Activated T-cell treated with anti-CD3 and anti-CD28 coated beads, Interleukin-2, amount 50 U/mL, for 1 hour (primary cell): ENCODE results near the gene TCEANC2.
A peak's percentile ranks its signal among the peaks of the same experiment; 100 is the strongest.
"Not testable (repeated sequence)": the region's sequence is repeated elsewhere in the genome, so short reads cannot be mapped to it uniquely, and the experiment has no call there.

ENCODE experiments used
- DNase-seq: peaks from one replicate; pipeline ENCODE4 v3.0.0-alpha.2; 2020

TCEANC2 gene

DNA sequence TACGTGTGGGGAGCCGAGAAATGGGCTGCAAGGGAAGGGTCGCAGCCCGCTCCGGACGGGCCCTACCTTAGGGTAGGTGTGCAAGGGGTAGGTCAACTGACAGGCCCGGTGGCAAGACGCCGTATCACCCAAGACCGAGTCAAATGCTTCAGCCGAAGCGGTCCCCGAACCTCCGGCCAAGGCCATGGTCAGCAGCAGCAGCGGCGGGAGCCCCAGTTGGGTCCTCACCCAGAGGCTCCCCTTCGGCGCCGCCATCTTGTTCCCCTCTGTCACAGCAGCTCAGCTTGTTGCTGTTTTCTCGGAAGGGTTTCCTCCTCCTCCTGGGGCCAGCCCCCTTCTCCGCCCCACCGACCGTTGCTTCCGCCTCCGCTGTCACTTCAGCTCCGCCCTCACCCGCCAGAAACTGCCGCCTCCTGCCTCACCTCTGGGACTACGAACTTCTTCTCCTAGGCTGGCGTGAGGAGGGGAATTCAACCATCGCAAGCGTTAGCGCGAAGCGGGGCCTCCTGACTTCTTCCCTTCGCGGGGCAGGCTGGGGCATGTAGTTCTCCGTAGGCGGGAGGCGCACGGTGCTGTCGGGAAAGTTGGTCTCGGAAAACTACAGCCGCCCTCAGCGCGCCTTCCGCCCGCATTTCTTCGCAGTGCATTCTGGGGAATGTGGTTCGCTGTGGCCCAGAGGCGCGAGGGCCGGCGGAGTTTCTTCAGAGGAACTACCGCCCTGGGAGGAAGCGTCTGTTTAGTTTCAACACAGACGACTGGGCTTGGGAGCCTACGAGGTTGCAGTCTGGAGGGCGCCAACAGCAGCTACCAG is at the start of gene TCEANC2, which contains the start of gene TMEM59:
Gene TCEANC2 (plus strand): TSS at position 675 of the 811 bp plus-strand sequence. CDS start 815 bp downstream, outside the sequence.
Gene TMEM59 (minus strand): TSS at position 271 of the 811 bp plus-strand sequence. CDS start 16 bp downstream, at position 255.
- DNase-seq: peak; percentile 94

DNA sequence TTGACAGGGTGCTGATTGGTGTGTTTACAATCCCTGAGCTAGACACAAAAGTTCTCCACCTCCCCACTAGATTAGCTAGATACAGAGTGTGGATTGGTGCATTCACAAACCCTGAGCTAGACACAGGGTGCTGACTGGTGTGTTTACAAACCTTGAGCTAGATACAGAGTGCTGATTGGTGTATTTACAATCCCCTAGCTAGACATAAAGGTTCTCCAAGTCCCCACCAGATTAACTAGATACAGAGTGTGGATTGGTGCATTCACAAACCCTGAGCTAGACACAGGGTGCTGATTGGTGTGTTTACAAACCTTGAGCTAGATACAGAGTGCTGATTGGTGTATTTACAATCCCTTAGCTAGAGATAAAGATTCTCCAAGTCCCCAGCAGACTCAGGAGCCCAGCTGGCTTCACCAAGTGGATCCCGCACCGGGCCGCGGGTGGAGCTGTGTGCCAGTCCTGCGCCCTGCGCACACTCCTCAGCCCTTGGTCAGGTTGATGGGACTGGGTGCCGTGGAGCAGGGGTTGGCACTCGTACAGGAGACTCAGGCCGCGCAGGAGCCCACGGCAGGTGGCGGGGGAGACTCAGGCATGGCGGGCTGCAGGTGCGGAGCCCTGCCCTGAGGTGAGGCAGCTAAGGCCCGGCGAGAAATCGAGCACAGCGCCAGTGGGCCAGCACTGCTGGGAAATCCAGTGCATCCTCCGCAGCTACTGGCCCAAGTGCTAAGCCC is 49.5 kb upstream of the TCEANC2 start:
- DNase-seq: not testable (repeated sequence)

DNA sequence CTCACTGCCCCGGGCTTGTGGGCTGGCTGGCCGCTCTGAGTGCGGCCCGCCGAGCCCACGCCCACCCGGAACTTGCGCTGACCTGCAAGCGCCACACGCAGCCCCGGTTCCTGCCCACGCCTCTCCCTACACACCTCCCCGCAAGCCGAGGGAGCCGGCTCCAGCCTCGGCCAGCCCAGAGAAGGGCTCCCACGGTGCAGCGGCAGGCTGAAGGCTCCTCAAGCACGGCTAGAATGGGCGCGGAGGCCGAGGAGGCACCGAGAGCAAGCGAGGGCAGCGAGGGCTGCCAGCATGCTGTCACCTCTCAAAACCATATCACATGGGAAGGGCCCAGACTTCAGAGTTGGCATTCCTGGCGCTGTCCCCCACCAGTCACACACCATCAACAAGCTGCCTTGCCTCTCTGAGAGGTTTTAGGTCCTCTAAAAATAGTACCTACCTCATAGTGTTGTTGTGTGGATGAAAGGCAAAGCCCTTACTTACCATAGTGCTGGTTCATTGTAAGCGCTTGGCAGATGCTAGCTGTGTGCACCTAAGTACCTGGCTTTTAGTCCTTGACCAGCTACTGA is 48.8 kb upstream of the TCEANC2 start:
- no peak for DNase-seq

DNA sequence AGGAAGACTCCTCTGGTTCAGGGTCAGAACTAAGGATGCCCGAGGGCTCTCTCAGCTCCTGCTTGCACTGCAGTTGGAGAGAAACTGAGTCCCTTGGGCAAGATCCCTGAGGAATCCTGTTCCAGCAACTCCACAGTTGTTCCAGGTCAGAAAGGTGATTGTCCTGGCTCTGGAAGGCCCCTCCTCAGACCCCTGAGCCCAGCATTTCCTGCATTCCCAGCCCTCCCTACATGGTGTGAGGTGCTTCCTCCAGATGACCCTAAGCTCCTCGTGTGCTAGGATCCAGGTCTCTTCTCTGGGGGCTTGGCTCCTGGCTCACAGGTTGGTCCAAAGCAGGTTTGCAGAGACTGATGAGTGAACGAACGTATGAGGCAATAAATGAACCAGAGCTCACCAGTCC is 46.9 kb upstream of the TCEANC2 start:
- no peak for DNase-seq

- DNase-seq: no peak
Observed at GRCh38 chr1:54007613-54008012, 45.8 kb upstream of the TCEANC2 start.

DNA sequence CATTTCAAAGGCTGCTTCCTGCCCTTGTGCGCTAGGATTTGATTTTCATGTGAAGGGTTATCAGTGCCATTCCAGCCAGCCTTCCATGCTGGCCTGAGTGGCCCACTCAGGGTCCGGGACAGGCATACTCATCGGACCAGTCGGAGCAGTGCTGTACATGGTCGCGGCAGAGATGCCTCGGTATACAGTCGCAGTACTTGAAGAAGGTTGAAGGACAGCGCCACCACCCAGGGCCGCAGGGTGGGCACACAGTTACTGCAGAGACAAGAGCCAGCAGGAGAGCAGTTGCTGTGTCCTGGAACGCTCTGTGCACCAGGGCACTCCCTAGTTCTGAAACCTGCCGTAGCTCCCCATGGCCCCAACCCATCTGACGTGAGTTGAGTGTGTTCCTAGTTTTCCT is 44.5 kb upstream of the TCEANC2 start:
- no peak for DNase-seq

DNA sequence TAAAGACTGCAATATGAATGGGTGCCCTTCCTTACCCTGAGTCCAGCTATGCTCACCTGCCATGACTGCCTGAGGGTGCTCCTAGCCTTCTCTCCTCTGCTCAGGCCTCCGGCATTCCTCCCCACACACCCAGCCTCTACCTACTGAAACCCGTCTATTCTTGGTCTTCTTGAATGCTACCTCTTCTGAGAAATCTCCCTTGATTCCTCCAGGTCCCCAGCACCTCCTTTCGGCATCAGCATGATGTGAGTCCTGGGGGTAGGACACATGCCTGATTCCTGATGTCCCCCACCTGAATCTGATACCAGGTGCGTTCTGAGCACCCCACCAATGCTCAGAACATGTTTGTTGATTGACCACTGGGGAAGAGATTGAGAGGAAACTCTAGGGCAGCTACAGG is 44.0 kb upstream of the TCEANC2 start:
- no peak for DNase-seq

DNA sequence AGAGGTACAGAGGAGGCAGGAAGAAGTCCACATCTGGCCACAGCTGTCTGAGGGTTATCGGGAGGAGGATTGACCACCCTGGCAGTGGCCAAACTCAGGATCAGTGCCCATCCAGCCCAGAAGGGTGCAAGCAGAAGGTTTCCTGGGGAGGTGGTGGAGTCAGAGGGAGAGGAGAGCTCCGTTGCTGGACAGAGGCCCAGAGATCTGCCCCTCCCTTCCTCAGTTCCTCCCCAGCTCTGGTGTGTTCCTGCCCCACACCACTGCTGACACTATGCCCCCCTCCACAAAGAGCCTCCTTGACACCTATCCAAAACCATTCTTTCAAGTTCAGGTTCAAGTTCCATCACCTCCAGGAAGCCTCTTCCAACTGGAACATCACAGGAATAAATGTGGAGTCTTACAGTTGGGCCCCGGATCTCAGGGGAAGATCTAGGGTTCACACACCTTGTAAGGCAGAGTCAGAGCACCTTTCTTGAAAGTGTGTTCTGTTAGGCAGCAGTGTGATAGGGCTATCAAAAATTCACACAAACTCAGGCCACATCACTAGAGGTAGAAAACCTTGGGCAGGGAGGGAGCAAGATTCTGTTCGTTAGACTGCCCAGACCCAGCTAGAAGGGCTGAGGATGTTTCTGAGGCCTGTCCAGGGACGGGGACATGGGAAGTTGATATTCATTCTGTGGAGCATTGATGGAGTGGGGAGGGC is 42.8 kb upstream of the TCEANC2 start:
- no peak for DNase-seq

DNA sequence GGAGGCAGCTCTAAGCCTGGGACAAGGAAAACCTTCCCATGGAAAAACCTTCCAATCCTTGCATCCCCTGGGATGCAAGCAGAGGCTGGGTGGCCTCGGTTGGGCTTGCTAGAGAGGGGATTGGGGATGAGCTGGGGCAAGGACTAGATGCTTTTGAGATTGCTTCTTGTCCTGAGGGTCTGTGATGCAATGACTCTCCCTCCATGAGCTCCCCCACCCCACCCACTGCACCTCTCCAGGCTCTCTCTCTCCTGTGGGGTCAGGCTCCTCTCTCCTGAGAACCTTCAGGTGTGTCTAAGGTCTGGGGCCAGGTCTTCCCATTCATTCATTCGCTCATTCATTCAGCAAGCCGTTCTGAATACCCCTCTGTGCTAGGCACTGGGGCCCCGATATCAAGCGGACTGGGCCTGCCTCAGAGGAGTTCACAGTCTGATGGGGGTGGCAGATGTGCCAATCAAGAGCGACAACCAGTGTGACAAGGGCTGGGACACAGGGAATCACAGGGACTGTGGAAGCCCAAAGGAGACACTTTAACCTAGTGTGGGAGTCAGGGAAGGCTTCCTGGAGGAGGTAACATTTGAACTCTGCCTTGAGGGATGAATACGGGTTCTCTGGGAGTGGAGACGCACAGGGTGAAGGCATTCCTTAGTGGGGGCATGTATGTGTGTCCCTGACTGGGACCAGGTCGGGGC is 41.9 kb upstream of the TCEANC2 start:
- DNase-seq: no peak

- no peak for DNase-seq
Observed at GRCh38 chr1:54012008-54012325, 41.4 kb upstream of the TCEANC2 start.

GRCh38 chr1:54012863-54013262 is 40.5 kb upstream of the TCEANC2 start:
- DNase-seq: no peak

DNA sequence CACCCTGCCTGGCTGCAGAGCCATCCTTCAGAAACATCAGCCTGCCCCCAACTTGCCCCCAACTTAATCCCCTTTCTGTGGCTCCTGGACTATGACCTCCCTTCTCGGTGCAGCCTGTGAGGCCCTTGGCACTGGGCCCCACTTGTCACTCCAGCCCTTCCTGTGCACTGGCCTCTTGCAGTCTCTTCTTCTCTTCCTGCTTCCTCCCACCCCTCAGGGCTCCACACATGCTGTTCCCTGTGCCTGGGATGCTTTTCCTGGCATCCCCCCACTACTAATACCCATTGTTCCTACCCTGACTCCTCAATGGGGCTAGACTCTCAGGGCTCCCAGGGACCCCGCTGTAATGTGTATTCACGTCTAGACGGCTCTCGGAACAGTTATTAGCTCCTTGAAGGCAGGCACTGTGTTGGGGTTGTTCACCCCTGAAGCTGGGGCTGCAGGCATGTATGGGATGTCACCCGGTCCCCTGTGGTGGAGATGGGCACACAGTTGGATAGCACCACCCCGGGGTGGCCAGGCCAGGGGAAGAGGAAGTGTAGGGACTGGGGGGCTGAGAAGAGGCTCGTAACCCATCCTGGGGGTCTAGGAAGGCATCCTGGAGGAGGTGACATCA is 39.9 kb upstream of the TCEANC2 start:
- no peak for DNase-seq

GRCh38 chr1:54014009-54014629 is 39.3 kb upstream of the TCEANC2 start:
- no peak for DNase-seq

DNA sequence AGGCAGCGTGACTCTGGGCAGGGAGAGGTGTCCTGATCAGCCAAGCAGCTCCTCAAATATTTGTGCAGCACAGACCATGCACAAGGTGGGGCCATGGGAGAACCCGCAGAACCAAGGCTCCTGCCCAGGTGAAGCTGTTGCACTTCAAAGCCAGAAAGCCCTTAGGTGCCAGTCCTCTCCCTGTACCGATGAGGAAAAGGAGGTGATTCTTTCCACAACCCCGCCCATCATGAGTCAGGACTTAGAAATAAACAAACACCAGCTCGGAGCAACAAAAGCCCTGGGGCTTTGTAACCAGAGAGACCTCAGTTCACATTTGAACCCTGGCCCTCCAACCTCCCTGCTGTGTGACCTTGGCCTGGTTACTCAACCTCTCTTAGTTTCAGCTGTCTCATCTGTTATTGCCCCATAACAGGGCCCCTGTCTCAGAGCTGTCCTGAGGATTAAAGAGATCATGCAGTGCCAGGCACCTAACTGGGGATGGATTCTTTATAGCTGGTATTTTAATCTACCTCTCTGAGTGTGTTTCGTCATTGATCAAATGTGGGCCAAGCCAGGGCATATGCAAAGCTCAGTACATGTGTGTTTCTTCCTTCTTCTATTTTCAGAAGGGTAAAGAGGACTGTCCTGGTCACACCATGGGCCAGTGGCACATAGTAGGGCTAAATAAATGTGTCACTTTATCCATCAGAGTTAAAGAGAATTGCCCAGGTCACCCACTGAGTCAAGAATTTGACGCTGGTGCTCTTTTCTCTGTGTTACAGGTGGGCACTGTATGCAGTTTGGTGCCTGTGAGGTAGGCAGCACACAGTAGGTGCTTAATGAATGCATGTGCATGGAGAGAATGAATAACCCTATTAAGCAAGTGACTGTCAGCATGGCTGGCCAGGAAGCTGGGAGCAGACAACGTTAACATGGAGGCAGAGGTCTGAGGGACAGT is 36.8 kb upstream of the TCEANC2 start:
- no peak for DNase-seq

DNA sequence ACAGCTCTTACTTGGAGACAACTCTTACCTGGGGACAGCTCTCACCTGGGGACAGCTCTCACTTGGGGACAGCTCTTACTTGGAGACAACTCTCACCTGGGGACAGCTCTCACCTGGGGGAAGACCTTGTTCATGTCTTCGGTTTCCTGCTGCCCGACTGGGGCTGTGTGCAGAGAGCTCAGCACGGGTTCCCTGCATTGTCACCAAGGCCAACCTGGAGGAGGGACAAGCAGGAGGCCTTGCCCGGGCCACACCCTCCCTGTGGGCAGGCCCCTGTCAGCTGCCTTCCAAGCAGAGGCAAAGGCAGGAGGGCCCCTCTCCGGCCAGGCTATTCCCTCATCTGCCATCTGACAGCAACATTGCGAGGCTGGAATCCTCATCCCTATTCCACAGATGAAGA is 35.4 kb upstream of the TCEANC2 start, which contains the start of gene LDLRAD1:
Gene LDLRAD1 (minus strand): TSS at position 208 of the 400 bp plus-strand sequence. CDS start 74 bp downstream, at position 134.
- no peak for DNase-seq

DNA sequence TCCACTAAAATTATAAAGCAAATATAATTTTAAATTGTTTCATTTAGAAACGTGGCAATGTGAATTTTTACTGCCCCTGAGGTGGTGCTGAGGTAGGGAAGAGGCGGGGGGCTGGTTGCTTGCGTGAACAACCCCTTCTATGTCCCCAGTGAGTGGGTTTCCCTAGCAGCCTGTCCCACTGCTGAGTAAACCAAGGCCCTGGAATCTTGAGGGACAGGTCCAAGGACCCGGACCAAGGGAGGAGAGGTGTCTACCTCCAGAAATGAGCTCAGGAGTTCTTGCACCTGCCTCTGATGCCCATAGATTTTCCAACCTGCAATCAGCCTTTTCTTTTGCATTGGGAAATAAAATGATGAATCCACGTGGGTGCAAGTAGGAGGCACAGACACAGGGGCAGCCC is 34.8 kb upstream of the TCEANC2 start:
- DNase-seq: no peak

DNA sequence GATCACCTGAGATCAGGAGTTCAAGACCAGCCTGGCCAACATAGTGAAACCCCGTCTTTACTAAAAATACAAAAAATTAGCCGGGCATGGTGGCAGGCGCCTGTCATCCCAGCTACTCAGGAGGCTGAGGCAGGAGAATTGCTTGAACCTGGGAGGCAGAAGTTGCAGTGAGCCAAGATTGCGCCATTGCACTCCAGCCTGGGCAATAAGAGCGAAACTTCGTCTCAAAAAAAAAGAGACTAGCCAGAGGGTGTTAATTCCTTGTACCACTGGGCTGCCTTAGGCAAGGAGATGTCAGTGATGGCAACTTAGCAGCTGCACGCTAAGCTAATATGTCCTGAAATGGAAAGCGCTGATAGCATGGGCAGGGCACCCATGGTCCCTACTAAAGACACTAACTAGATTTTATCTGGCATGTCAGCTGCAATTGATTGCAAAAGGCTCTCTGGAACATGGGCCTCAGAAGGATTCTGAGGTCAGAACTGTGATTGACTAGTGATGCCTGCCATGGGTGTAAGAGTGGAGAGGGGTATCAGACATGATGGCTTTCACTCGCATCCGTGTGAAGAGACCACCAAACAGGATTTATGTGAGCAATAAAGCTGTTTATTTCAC is 33.7 kb upstream of the TCEANC2 start:
- DNase-seq: not testable (repeated sequence)

- DNase-seq: no peak
Observed at GRCh38 chr1:54024358-54024757, 29.1 kb upstream of the TCEANC2 start.

GRCh38 chr1:54024811-54025210 is 28.6 kb upstream of the TCEANC2 start:
- DNase-seq: not testable (repeated sequence)

GRCh38 chr1:54027848-54028247 is 25.6 kb upstream of the TCEANC2 start:
- DNase-seq: no peak
